ENCODE data around the gene CCNYL1.
A peak's percentile ranks its signal among the peaks of the same experiment; 100 is the strongest.
"Not testable (repeated sequence)": the region's sequence is repeated elsewhere in the genome, so short reads cannot be mapped to it uniquely, and the experiment has no call there.

CCNYL1 gene

DNA sequence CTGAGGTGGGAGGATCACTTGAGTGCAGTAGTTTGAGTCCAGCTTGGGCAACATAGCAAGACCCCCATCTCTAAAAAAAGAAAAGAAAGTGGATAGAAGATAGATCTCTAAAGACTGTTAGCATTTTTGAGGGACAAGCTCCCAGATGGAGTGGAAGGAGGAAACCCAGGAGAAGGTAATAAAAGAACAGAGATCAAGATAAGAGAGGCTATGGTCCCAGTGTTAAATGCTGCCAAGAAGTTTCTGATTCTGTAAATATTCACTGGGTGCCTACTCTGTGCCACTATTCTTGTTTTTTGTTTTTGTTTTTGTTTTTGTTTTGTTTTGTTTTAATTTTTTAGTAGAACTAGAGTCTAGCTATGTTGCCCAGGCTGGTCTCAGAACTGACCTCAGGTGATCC, 32.1 kb downstream of the CCNYL1 start:
- no peak for DNase-seq

DNA sequence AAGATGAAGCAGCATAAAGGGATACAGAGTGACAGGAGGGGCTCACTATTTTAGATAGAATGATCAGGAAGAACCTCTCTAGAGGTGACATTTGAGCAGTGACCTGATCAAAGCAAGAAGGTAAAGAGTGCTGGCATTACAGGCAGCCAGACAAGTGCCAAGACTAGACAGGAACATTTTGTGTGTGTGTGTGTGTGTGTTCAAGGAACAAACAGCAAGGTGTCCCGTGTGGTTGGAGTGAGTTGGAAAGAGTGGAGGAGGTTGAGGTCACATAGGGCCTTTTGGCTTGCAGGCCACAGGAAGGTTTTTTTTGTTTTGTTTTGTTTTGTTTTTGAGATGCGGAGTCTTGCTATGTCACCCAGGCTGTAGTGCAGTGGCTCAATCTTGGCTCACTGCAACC, 32.6 kb downstream of the CCNYL1 start:
- no peak for DNase-seq

DNA sequence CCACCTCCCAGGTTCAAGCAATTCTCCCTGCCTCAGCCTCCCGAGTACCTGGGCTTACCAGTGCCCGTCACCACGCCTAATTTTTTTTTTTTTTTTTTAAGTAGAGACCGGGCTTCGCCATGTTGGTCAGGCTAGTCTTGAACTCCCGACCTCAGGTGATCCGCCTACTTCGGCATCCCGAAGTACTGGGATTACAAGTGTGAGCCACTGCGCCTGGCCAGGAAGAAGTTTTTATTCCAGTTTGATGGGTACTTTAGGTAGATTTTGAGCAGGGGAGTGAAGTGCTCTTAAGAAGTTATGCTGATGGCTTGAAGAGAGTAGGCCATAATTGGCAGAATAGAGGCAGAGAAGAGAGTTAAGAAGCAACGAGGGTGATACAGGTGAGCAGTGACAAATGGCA, 33.0 kb downstream of the CCNYL1 start:
- DNase-seq = peak; percentile 82

DNA sequence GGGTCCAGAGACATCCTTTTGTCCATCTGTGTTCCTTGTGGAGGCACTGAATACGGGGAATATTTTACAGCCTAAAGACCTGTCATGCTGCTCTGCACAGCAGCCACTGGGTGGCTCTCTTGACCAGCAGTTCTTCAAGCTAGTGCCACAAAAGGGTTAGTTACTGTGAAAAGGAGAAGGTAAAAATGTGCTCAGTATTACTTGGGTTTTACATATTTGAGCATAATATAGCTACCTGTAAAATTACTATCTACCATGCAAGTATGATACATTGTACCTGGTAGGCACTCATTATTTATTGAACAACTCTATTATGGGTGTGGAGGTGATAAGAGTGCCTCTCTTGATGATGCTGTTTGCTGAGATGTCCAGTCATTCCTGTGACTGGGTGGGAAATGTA, 34.7 kb downstream of the CCNYL1 start:
- peak; percentile 67 for DNase-seq

DNA sequence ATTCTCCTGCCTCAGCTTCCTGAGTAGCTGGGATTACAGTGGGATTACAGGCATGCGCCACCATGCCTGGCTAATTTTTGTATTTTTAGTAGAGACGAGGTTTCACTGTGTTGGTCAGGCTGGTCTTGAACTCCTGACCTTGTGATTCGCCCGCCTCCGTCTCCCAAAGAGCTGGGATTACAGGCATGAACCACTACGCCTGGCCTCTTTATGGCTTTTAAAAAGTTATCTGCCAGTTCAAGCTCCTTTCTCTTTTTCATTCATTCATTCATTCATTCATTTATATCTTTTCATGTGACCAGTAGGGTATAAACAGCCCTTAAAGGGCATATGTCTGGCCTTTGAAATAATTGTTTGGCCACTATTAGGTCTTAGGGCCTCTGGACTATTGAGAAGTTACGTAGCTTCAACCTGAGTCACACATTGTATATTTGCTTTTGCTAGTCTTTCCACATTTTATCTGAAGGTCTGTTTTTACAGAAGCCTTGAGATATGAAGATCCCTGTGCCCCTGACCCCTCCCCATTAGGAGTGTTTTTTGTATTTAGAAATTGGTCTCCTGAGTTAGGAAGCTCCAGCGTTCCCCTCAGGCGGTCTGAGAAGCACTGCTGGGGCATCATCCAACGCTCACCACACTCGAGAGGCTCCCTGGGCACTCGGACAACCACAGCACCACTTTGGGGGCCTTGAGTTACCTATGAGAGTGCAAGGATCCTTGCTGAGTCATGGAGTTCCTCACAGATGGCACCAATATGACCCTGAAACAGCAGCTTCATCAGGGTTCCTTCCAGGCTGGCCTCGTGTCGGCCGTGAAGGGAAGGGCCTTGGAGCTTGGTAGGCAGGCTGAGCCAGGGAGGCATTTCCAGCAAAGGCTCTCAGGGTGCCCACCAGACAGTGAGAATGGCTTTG, 36.5 kb downstream of the CCNYL1 start:
- DNase-seq = no peak

DNA sequence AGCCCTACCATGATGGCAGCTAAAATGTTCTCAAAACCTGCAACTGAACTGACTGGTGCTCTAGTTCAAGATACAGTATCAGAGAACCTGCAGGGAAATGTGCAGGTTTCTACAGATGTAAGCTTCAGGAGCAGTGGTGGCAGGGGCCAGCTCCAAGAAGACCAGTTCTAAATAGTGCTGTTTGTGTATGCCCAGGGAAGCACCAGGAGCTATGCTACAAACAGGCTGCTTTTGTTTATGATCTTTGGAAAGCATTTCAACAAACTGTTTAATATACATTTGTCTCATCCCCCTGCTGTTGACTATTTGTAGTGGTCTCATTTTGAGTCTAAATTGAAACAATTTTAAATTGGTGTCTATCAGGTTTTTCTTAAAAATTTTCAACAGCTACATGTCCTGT, 37.6 kb downstream of the CCNYL1 start:
- DNase-seq = no peak

DNA sequence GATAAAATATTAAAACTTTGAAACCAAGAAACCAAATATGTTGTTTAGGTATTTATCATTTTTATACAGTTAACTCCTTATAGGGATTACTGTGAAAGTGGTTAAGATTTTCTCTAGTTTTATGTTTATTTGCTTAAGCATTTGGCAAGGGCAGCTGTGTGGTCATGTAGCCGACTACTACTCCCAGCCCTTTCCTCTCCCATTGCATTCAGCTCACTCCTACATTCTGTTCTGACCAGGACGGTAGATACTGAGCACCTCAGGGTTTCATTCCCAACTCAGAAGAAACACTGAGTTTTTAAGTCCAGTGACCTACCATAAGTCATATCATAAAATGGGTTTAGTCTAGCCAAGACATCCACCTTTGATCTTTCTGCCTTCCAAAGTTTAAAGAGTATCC, 38.4 kb downstream of the CCNYL1 start:
- DNase-seq = no peak

DNA sequence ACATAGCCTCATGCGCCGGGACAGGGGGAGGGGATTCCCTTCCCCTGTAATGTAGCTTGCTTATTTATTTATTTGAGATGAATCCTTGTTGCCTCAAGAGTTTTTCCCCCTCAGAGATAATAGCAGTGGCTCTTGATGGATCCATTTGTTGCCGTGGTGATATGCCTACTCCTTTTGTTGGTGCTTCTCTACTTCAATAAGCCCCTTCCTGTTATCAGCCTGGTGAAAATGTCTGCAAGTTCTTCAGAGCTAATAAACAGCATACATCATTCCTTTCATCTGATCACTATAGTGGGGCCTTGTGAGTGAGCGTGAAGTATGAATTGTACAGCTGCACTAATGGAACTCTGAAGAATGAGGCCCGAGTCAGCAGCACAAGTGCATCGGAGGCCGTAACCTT, 38.9 kb downstream of the CCNYL1 start:
- DNase-seq = peak; percentile 31

DNA sequence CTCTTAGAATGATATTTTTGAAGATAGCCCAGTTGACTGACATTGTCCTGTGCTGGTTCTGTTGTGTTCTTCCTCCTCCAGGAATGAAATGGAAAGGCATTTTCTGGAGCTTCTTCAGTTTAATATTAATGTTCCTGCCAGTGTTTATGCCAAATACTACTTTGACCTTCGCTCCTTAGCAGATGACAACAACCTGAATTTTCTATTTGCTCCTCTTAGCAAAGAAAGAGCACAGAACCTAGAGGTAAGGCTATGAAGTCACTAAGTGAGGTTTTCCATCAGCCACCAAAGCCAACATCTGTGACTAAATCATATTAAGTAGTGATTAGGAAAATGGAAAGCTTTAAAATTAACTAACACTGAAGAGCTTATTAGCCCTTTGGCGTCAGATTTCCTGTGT, 39.4 kb downstream of the CCNYL1 start:
- DNase-seq = no peak

DNA sequence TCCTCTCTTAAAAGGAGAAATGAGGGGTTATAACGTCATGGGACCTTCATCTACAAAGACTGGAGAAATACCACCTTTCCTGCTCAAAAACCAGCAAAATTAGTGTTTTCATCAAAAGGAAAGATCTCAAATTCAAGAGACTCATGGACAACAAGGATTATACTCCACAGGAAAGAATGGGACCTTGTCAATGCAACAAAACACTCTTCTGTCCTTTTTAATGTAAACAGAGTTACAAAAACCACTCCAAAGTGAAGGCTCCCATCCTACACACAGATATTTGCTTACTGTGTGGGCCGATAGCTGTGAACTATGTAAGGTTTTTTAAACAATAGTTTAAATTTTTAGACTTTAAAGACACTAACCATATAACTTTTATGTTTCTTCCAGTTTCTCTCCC, 42.2 kb downstream of the CCNYL1 start:
- DNase-seq = not testable (repeated sequence)

DNA sequence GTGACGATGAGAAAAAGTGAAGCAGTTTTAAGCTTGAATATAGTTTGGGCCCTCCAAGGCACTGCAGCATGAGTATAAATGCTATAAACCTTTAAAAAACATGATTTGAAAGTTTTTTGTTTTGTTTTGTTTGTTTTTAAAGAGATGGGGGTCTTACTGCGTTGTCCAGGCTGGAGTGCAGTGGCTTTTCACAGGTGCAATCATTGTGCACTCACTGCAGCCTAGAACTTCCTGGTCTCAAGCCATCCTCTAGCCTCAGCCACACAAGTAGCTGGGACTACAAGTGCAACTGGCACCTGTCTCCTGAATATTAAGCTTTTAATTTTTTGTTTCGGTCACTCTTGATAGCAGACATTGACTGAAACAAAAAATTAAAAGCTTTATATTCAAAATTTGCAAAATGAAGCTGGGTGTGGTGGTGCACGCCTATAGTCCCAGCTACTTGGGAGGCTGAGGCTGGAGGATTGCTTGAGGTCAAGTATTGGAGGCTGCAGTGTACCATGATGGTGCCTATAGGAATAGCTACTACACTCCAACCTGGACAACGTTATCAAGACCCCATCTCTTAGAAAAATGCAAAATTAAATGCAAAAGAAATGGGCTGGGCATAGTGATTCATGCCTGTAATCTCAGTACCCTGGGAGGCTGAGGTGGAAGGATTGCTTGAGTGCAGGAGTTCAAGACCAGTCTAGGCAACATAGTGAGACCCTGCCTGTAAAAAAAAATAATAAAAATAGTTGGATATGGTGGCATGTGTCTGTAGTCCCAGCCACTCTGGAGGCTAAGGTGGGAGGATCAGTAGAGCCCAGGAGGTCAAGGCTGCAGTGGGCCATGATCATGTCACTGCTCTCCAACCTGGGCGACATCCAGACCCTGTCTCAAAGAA, 43.3 kb downstream of the CCNYL1 start:
- no peak for DNase-seq

DNA sequence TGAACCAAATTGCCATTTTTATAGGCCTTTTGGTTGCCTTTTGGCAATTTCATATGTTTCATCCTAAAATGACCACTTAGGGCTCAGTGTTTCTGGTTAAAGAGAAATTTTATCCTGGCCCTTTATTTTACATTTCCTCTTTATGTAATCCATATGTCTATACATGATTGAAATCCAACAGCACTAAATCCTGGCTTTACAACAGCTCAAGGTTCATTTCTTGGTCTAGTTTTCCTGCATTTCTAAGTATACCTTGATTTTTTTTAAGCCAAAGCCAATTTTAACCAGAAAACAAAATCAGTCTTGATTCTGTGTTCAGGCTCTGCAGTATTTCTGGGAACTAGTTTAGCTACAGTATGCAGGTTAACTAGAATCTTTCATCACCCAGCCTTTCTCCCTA, 46.6 kb downstream of the CCNYL1 start:
- no peak for DNase-seq

DNA sequence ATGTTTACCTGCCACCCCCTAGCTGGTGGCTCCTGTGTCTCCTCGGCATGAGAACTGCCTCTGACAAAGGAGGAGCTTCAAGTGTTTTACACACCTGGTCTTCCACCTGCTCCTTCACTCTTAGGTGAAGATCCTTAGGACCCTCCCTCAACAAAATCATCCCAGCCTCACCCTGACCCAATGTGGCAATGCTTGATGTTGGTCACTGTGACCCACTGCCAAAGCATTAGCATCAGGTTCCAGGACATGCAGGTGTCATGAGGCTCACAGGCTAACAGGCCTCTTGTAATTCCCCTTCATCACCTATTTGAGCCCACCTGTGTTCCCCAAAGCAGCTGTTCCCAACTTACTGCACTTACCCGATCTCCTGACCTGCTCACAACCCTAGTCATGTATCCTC, 48.5 kb downstream of the CCNYL1 start:
- DNase-seq = no peak

DNA sequence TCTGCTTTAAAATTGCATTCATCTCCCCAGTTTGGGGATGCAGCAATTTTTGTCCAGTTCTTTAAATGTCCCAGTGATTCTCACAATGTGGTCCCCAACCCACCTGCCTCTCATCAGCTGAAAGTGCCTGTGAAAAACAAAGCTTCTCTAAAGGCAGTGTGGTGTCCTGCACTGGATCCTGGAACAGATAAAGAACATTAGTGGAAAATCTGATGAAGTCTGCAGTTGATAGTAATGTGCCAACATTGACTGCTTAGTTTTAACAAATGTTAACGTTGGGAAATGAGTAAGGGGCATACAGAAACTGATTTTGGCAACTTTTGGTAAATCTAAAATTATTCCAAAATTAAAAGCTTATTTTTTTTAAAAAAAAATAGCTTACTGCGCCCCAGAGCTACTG, 49.0 kb downstream of the CCNYL1 start:
- DNase-seq = no peak

DNA sequence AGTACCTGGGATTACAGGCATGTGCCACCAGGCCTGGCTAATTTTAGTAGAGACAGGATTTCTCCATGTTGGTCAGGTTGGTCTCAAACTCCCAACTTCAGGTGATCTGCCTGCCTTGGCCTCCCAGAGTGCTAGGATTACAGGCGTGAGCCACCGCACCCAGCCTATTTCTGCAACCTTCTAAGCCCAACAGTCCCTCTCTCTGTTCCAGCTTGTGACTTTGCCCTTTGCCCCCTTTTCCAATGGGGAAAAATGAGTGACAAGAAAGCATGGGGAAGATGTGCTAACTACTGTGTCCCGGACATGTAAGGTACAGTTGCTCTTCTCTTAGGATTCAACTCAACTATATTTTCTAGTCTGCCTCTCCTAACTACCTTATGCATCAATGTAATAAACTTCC, 50.0 kb downstream of the CCNYL1 start:
- DNase-seq = not testable (repeated sequence)

DNA sequence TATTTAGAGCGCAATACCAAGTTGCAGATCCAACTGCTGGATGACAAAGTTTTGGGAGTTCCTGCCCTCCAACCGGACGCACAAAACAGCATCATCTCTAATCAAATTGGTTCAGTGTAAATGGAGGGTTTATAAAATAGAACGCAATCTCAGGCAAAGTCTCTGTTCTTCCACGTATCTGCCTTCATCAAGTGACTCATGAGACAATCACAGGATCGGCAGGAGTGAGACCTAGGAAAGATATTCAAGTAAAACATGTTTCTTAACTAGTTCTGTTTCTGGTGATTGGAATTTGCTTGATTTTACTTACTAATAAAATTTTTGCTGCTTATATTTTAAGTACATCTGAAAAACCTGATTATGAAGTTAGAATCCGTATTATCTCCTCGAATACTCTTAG, 50.7 kb downstream of the CCNYL1 start:
- DNase-seq = no peak

DNA sequence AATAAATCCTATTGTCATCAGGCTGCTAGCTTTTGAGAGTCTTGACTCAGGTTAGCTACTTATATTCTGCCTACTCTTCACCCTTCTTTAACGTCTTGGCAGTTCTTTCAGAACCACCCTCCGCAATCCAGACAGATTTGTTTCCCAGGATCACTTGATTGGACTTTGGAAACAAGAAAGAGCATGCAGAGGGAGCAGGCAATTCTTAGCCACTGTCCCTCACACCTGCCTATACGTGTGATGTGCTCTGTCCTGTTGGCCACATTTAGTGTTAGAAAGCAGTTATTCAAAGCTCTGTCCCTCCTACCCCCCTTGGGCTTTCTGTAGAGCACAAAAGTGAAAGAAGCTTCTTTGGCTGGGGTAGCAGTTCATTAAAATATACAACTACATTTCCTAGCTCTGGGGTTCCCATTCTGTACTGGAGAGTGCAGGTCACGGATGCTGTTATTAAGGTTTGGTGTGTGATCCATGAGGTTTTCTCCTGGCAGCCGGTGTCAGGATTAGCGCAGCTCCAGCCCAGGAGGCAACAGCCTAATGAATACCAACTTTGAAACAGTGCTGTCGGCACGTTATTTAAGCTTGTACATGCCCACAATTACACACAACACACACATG, 52.0 kb downstream of the CCNYL1 start:
- DNase-seq = no peak

DNA sequence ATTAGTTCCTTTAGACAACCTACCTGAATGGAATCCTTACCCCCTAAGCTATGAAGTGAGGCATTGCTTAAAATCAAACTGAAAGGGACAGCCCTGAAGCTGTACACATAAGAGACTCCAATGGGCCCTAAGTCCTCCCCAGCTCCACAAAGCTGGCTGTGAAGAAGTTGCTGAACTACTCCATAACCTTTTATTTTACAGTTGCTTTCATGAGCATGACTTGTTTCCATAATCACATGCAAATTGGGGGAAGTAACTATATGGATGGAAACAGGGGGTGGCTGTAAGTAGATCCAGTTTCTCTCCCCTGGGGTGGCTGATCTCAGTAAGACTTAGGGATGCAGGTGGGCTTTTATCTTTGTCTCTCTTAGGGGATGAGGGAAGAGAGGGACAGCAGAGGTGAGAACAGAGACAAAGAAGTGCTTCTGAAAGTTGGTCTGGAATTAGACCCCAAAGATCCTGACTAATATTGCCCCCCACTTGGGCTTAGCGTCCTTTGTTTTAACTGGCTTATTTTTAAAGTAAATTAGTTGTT, 52.7 kb downstream of the CCNYL1 start:
- DNase-seq = no peak

DNA sequence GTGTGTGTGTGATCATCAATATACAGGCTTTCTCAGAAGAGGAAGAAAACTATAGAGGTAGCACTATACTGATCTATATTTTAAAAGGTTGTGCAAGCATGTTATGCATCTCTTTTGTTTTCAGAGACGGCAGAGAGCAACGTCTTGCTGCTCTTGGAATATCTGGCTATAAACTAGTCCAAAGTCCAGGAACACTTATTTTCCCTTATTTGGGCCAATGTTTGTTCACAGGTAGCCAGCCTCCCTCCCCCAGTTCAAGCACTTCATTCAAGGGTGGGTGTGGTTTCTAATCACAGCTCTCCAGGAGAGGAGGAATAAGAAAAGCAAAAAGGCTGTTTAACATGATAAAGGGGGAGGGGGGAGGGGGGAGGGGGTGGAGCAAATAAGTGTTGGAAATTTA, 54.1 kb downstream of the CCNYL1 start:
- peak; percentile 61 for DNase-seq

DNA sequence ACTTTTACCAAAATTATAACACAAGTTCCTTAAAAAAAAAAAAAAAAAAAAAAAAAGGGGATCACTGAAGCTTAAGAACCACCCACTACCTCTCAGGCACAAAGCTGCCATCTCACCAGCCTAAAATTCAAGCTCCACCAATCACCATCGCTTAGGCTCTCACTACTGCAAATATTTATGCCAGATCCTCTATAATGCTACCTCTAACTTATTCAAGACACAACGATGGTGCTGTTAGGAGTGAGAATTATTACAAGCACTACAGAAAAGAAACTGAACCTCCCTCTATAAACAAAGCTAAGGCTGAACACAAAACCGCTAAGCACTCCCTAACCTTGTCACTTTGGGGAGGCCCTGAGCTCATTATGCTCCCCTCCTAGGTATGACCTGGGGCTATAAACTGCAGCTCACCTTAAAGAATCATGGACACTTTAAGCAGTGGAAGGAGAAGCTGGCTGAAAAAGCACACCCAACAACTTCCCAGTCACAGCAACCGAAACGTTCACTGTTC, 54.7 kb downstream of the CCNYL1 start:
- peak; percentile 33 for DNase-seq

DNA sequence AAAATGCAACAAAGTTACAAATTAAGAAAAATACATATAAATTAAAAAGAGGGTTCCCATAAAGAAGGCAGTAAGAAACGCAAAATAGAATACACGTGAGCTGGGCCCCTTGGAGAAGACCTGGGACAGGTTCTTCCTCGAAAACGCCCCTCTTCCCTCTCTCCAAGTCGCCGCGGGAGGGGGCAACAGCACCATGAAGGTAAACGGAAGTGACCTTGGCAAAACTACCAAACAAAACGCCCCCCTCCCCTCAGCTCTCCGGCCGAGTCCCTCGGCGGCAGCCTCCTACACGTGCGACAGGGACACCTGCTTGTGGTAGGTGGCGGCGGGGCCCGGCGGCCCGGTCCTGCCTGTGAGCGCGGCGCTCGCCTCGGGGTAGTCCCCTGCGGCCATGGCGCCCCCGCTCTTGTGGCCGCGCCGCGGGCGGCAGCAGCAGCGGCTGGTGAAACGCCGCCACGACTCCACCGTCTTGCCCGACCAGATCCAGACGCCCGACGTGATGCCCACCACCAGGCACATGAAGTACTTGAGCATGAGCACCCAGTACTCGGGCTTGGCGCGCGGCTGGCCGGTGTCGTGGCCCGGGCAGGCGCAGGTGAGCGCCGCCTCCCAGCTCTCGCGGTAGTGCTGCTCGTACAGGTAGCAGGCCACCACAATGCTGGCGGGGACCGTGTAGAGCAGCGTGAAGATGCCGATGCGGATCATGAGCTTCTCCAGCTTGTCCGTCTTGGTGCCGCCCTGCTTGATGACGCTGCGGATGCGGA, 55.4 kb downstream of the CCNYL1 start:
- DNase-seq = peak; percentile 64

DNA sequence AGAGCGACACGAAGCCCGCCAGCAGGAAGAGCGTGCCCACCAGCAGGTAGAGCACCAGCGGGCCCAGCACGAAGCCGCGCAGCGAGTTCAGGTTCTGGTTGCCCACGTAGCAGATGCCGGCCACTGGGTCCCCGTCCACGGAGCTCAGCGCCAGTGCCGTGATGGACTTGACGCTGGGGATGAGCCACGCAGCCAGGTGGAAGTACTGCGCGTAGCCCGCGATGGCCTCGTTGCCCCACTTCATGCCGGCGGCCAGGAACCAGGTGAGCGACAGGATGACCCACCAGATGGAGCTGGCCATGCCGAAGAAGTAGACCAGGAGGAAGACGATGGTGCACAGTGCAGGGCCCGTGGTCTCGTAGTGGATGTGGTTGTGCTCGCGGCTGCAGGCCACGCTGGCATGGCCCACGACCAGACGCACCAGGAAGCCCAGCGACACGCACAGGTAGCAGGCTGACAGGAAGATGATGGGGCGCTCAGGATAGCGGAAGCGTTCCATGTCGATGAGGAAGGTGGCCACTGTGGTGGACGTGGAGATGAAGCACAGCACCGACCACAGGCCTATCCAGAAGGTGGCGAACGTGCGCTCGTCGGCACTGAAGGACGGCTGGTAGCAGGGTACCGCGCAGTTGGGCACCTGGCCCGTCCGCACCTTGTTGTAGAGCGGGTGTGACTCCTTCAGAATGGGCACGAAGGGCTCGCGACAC, 56.2 kb downstream of the CCNYL1 start:
- DNase-seq = peak; percentile 41

Measured in DMS79 treated with DMSO at 0.1 percent for 48 hours (cell line).